HEK293T (cell line): ENCODE measurements around the gene MAD1L1.

Experiments
- CTCF ChIA-PET: fragments of 350-600 bp; formaldehyde crosslinking; extraction: SDS; loops from one replicate; lab custom pipeline; 2021; ENCODE audit warnings: antibody characterized with exemption, inconsistent platforms; lab: Yijun Ruan, JAX
- POLR2A ChIA-PET: fragments of 350-600 bp; formaldehyde crosslinking; extraction: SDS; loops from one replicate; lab custom pipeline; 2020; ENCODE audit warnings: antibody characterized with exemption, inconsistent platforms; lab: Yijun Ruan, JAX
- DNase-seq: peaks from one replicate; pipeline ENCODE4 v3.0.0; 2012; ENCODE audit warnings: mixed read lengths; ENCODE audit errors: extremely low spot score
- ARNT ChIP-seq: fragments of 450-650 bp; IDR thresholded peaks from 2 replicates; pipeline ENCODE4 v1.6.1; 2017; ENCODE audit warnings: mild to moderate bottlenecking
- BHLHE40 ChIP-seq: fragments of 450-650 bp; IDR thresholded peaks from 2 replicates; pipeline ENCODE4 v1.6.1; 2016; ENCODE audit warnings: mild to moderate bottlenecking, moderate library complexity, borderline replicate concordance
- CTBP1 ChIP-seq: fragments of 450-650 bp; IDR thresholded peaks from 2 replicates; pipeline ENCODE4 v1.6.1; 2016; ENCODE audit warnings: borderline replicate concordance
- ELF4 ChIP-seq: fragments of 450-650 bp; IDR thresholded peaks from 2 replicates; pipeline ENCODE4 v1.6.1; 2017; ENCODE audit warnings: antibody characterized with exemption
- FOXA1 ChIP-seq: fragments of 450-650 bp; IDR thresholded peaks from 2 replicates; pipeline ENCODE4 v1.6.1; 2016; ENCODE audit warnings: mild to moderate bottlenecking
- FOXK2 ChIP-seq: fragments of 450-650 bp; IDR thresholded peaks from 2 replicates; pipeline ENCODE4 v1.6.1; 2016; ENCODE audit warnings: mild to moderate bottlenecking
- FOXM1 ChIP-seq: fragments of 450-650 bp; IDR thresholded peaks from 2 replicates; pipeline ENCODE4 v1.6.1; 2017; ENCODE audit warnings: mild to moderate bottlenecking, borderline replicate concordance
- HDGF ChIP-seq: fragments of 450-650 bp; IDR thresholded peaks from 2 replicates; pipeline ENCODE4 v1.6.1; 2017; ENCODE audit warnings: antibody characterized with exemption, borderline replicate concordance
- L3MBTL2 ChIP-seq: fragments of 450-650 bp; conservative IDR thresholded peaks from 2 replicates; pipeline ENCODE4 v1.6.1; 2016; ENCODE audit warnings: mild to moderate bottlenecking
- LEF1 ChIP-seq: fragments of 450-650 bp; IDR thresholded peaks from 2 replicates; pipeline ENCODE4 v1.6.1; 2017; ENCODE audit warnings: mild to moderate bottlenecking, borderline replicate concordance
- NFRKB ChIP-seq: fragments of 450-650 bp; IDR thresholded peaks from 2 replicates; pipeline ENCODE4 v1.6.1; 2016; ENCODE audit warnings: mild to moderate bottlenecking, moderate library complexity
- PKNOX1 ChIP-seq: fragments of 450-650 bp; IDR thresholded peaks from 2 replicates; pipeline ENCODE4 v1.6.1; 2016
- SP1 ChIP-seq: fragments of 450-650 bp; IDR thresholded peaks from 2 replicates; pipeline ENCODE4 v1.6.1; 2017
- SUZ12 ChIP-seq: fragments of 450-650 bp; IDR thresholded peaks from 2 replicates; pipeline ENCODE4 v1.6.1; 2016; ENCODE audit warnings: mild to moderate bottlenecking
- TARDBP ChIP-seq: fragments of 450-650 bp; IDR thresholded peaks from 2 replicates; pipeline ENCODE4 v1.6.1; 2016
- ZNF384 ChIP-seq: fragments of 450-650 bp; IDR thresholded peaks from 2 replicates; pipeline ENCODE4 v1.6.1; 2016

The MAD1L1 gene

GRCh38 chr7:1812509-1813393 lies 420.0 kb downstream of the MAD1L1 start:
- CTCF ChIA-PET, result no interaction called here
- POLR2A ChIA-PET, result no interaction called here
- no peak for DNase-seq
- TF ChIP-seq FOXK2, result no peak
- TF ChIP-seq SUZ12, result no peak
- TF ChIP-seq FOXA1, result no peak
- TF ChIP-seq SP1, result no peak
- TF ChIP-seq NFRKB, result no peak
- no peak for TF ChIP-seq TARDBP
- TF ChIP-seq ZNF384, result no peak
- no peak for TF ChIP-seq LEF1
- no peak for TF ChIP-seq L3MBTL2
- no peak for TF ChIP-seq BHLHE40
- TF ChIP-seq FOXM1, result no peak
- no peak for TF ChIP-seq CTBP1
- no peak for TF ChIP-seq HDGF
- no peak for TF ChIP-seq PKNOX1

GRCh38 chr7:1811850-1812508 lies 420.8 kb downstream of the MAD1L1 start:
- ChIA-PET POLR2A (no interaction called here), CTCF (no interaction called here)
- TF ChIP-seq PKNOX1 (no peak), LEF1 (no peak), SP1 (no peak), BHLHE40 (no peak), SUZ12 (no peak), TARDBP (no peak), FOXM1 (no peak), FOXA1 (no peak), NFRKB (no peak), ARNT (no peak), L3MBTL2 (no peak), CTBP1 (no peak), ZNF384 (no peak), ELF4 (no peak), HDGF (no peak), FOXK2 (no peak)
- DNase-seq, result no peak

- CTCF ChIA-PET, result no interaction called here
- TF ChIP-seq FOXA1 (no peak), LEF1 (no peak), CTBP1 (no peak), NFRKB (no peak), TARDBP (no peak), SP1 (no peak), SUZ12 (no peak), BHLHE40 (no peak), PKNOX1 (no peak), FOXK2 (no peak), HDGF (no peak), L3MBTL2 (no peak), ARNT (no peak), ZNF384 (no peak), FOXM1 (no peak), ELF4 (no peak)
- POLR2A ChIA-PET, result no interaction called here
- DNase-seq, result no peak
Observed at GRCh38 chr7:1810961-1811849, 421.5 kb downstream of the MAD1L1 start.

GRCh38 chr7:1810521-1810920 lies 422.2 kb downstream of the MAD1L1 start:
- POLR2A ChIA-PET, result no interaction called here
- no peak for TF ChIP-seq FOXK2
- TF ChIP-seq FOXM1, result no peak
- TF ChIP-seq L3MBTL2, result no peak
- TF ChIP-seq CTBP1, result no peak
- TF ChIP-seq TARDBP, result no peak
- no peak for TF ChIP-seq FOXA1
- no peak for TF ChIP-seq ELF4
- TF ChIP-seq PKNOX1, result no peak
- no peak for TF ChIP-seq SUZ12
- CTCF ChIA-PET, result no interaction called here
- no peak for DNase-seq
